ENCODE data around the gene APOBEC3F.

Gene APOBEC3F

GRCh38 chr22:39087881-39088684 is 47.4 kb downstream of the APOBEC3F start:
- DNase-seq (ENCODE audit: extremely low read depth, low read depth) = no peak
- TF ChIP-seq, protein P1, sequence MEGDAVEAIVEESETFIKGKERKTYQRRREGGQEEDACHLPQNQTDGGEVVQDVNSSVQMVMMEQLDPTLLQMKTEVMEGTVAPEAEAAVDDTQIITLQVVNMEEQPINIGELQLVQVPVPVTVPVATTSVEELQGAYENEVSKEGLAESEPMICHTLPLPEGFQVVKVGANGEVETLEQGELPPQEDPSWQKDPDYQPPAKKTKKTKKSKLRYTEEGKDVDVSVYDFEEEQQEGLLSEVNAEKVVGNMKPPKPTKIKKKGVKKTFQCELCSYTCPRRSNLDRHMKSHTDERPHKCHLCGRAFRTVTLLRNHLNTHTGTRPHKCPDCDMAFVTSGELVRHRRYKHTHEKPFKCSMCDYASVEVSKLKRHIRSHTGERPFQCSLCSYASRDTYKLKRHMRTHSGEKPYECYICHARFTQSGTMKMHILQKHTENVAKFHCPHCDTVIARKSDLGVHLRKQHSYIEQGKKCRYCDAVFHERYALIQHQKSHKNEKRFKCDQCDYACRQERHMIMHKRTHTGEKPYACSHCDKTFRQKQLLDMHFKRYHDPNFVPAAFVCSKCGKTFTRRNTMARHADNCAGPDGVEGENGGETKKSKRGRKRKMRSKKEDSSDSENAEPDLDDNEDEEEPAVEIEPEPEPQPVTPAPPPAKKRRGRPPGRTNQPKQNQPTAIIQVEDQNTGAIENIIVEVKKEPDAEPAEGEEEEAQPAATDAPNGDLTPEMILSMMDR (IDR thresholded peaks at IDR 0.05; ENCODE audit: low read depth, low read length) = no peak

- no peak for DNase-seq (ENCODE audit: extremely low read depth, low read depth)
- TF ChIP-seq, protein P1 (IDR thresholded peaks at IDR 0.05; ENCODE audit: low read depth, low read length) = no peak
Observed at GRCh38 chr22:39088685-39089032, 48.0 kb downstream of the APOBEC3F start.

GRCh38 chr22:39089928-39090327 is 49.3 kb downstream of the APOBEC3F start:
- TF ChIP-seq, protein P1 (IDR thresholded peaks at IDR 0.05; ENCODE audit: low read depth, low read length) = no peak
- DNase-seq (ENCODE audit: extremely low read depth, low read depth) = no peak

DNA sequence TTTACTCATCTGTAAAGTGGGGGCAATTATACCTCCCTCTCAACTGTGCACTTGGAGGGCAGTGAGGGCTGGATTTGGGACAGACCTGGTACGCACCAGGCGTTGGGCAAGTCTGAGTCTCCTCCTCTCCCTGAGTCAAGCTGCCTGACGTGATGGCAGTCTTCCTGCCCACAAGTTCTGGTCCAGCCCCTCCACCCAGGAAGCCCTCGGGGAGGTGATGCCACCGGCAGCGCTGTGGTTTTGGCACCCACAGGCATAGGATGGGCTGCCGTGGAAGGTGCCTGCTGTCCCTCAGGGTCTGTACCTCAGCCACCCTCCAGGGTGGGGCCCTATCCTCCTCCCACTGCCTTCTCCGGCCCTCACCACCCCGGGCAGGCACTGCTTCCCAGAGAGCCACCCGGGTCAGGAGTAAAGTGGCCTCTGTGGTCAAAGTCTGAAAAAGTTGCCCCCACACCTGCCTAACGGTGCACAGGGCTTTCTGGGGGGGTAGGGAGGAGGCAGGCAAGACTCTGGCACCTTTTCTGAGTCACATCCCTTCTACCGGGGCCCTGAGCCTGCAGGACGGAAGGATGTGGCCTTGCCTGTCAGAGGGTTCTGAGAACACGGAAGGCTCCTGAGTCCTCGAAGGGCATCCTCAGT is 49.9 kb downstream of the APOBEC3F start:
- no peak for DNase-seq (ENCODE audit: extremely low read depth, low read depth)

GRCh38 chr22:39091126-39092081 is 50.7 kb downstream of the APOBEC3F start:
- TF ChIP-seq, protein P1 (IDR thresholded peaks at IDR 0.05; ENCODE audit: low read depth, low read length) = no peak
- DNase-seq (ENCODE audit: extremely low read depth, low read depth) = no peak

More for the DNA sequence above, 49.9 kb downstream of the APOBEC3F start:
- TF ChIP-seq, protein P1 (IDR thresholded peaks at IDR 0.05; ENCODE audit: low read depth, low read length) = no peak

DNA sequence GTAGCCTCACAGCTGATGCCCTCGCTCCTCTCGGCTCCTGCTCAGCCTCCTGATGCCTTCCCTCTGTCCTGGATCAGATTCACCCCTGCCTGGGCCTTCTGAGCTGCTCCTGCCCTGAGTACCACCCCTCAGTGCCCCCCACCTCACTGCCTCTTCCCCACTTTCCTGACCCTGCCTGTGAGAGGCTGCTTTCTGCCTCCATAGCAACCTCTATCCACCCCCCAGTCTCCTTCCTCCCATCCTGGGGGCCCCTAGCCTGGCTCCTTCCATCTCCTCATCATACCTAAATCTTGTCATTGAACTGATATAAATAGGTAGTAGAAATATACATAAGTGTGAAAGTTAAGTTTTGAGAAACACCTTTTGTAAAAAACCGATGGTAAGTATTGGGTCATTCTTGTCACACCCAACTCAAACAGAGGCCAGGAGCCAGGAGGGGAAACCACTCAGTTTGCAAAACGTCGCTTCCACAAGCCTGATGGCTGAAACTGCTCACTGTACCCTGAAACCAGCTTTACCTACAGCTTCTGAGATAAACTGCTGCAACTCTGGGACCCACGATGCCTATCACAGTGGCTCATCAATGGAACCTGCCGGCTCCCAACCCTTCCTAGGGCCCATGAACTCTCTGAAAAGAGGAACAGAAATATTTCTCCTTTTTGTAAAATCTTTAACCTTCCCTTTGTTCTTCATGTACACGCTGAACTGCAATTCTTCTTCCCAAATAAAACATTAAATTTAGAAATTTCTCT is 51.6 kb downstream of the APOBEC3F start:
- no peak for DNase-seq (ENCODE audit: extremely low read depth, low read depth)
- TF ChIP-seq, protein P1 (IDR thresholded peaks at IDR 0.05; ENCODE audit: low read depth, low read length) = no peak
